IMR-90 (cell line): Measurements from ENCODE around the gene VEPH1. TPM values are rescaled to one million over a fixed set of nuclear protein-coding genes. Genes with fewer than 3 reads are reported as not detected.

Experiments
- ATAC-seq: fragments of 200-7000 bp; cut with Tn5 transposase; 2 replicates; pipeline ENCODE4 v1.9.1; 2020; ENCODE audit warnings: low read depth, mild to moderate bottlenecking, moderate library complexity
- BruUV-seq: library from RNA; stranded (reverse); fragments of 400-500 nt; replicated peaks from 2 replicates; lab custom pipeline; 2021; lab: Mats Ljungman, UMichigan
- CTCF ChIA-PET: fragments of 300-600 bp; formaldehyde crosslinking; extraction: SDS; loops from one replicate; lab custom pipeline; 2021; ENCODE audit warnings: antibody characterized with exemption; lab: Yijun Ruan, JAX
- POLR2A ChIA-PET: fragments of 300-600 bp; sonication (Branson Sonifier 250); formaldehyde crosslinking; loops from one replicate; lab custom pipeline; 2022; ENCODE audit warnings: antibody characterized with exemption; ENCODE audit not compliant: unreplicated experiment; lab: Charles Lee
- DNase-seq: peaks from one replicate; pipeline ENCODE4 v3.0.0; 2013
- H2AFZ ChIP-seq: replicated peaks from 2 replicates; pipeline ENCODE3; 2013; ENCODE audit warnings: low read length, mild to moderate bottlenecking; ENCODE audit not compliant: poor library complexity
- H2AK5ac ChIP-seq: 2 replicates; pipeline ENCODE4 v1.6.1; 2013; ENCODE audit warnings: low read depth, low read length, inconsistent platforms
- H2AK9ac ChIP-seq: replicated peaks from 2 replicates; pipeline ENCODE3; 2013; ENCODE audit warnings: mild to moderate bottlenecking, low read depth, low read length, moderate library complexity; ENCODE audit not compliant: poor library complexity
- H2BK120ac ChIP-seq: 2 replicates; pipeline ENCODE4 v1.6.1; 2013; ENCODE audit warnings: low read depth, low read length, inconsistent platforms
- H2BK15ac ChIP-seq: 3 replicates; pipeline ENCODE4 v1.6.1; 2013; ENCODE audit warnings: low read depth, low read length, inconsistent platforms
- H2BK20ac ChIP-seq: 2 replicates; pipeline ENCODE4 v1.6.1; 2013; ENCODE audit warnings: low read depth, mild to moderate bottlenecking, inconsistent platforms, low read length, moderate library complexity
- H2BK5ac ChIP-seq: 2 replicates; pipeline ENCODE4 v1.6.1; 2013; ENCODE audit warnings: mild to moderate bottlenecking, low read depth, low read length, inconsistent platforms; ENCODE audit not compliant: poor library complexity, severe bottlenecking
- H3K14ac ChIP-seq: replicated peaks from 2 replicates; pipeline ENCODE4 v1.6.1; 2013; ENCODE audit warnings: low read depth, low read length, inconsistent platforms
- H3K18ac ChIP-seq: 2 replicates; pipeline ENCODE4 v1.6.1; 2013; ENCODE audit warnings: low read depth, low read length, control low read depth
- H3K23ac ChIP-seq: 2 replicates; pipeline ENCODE4 v1.6.1; 2013; ENCODE audit warnings: low read depth, low read length, inconsistent platforms
- H3K27ac ChIP-seq: 2 replicates; pipeline ENCODE4 v1.5.1; 2013; ENCODE audit warnings: mild to moderate bottlenecking, control low read depth, low read length; ENCODE audit not compliant: insufficient read depth
- H3K27me3 ChIP-seq: 2 replicates; pipeline ENCODE4 v1.6.1; 2013; ENCODE audit warnings: low read length; ENCODE audit not compliant: control insufficient read depth, insufficient read depth
- H3K36me3 ChIP-seq: 2 replicates; pipeline ENCODE4 v1.6.1; 2013; ENCODE audit warnings: low read length, mixed read lengths; ENCODE audit not compliant: control insufficient read depth, insufficient read depth
- H3K4ac ChIP-seq: 2 replicates; pipeline ENCODE4 v1.6.1; 2013; ENCODE audit warnings: low read depth, low read length, inconsistent platforms
- H3K4me1 ChIP-seq: 2 replicates; pipeline ENCODE4 v1.6.1; 2013; ENCODE audit warnings: low read length, mixed read lengths; ENCODE audit not compliant: control insufficient read depth, insufficient read depth
- H3K4me2 ChIP-seq: 2 replicates; pipeline ENCODE4 v1.6.1; 2013; ENCODE audit warnings: low read depth, mild to moderate bottlenecking, control low read depth, low read length, moderate library complexity
- H3K4me3 ChIP-seq: 2 replicates; pipeline ENCODE4 v1.5.1; 2013; ENCODE audit warnings: low read depth, mild to moderate bottlenecking, control low read depth, low read length, moderate library complexity; ENCODE audit not compliant: insufficient read depth
- H3K56ac ChIP-seq: 2 replicates; pipeline ENCODE4 v1.6.1; 2013; ENCODE audit warnings: low read length, inconsistent platforms; ENCODE audit not compliant: insufficient read depth; ENCODE audit errors: extremely low read depth
- H3K79me1 ChIP-seq, 2 experiments: 2 replicates each; pipeline ENCODE4 v1.6.1; 2013; ENCODE audit warnings: low read length in 2 of 2, inconsistent platforms in 1 of 2, low read depth in 1 of 2
- H3K9ac ChIP-seq: 2 replicates; pipeline ENCODE4 v1.6.1; 2013; ENCODE audit warnings: low read depth, low read length, control low read depth
- H3K9me1 ChIP-seq: 2 replicates; pipeline ENCODE4 v1.6.1; 2013; ENCODE audit warnings: low read length, inconsistent platforms; ENCODE audit not compliant: insufficient read depth
- H3K9me3 ChIP-seq: 2 replicates; pipeline ENCODE4 v1.6.1; 2013; ENCODE audit warnings: low read length; ENCODE audit not compliant: control insufficient read depth, insufficient read depth
- H4K20me1 ChIP-seq: 2 replicates; pipeline ENCODE4 v1.6.1; 2013; ENCODE audit warnings: low read length, inconsistent platforms; ENCODE audit not compliant: insufficient read depth
- H4K5ac ChIP-seq: 2 replicates; pipeline ENCODE4 v1.6.1; 2013; ENCODE audit warnings: mild to moderate bottlenecking, low read depth, low read length, control low read depth
- H4K8ac ChIP-seq, 2 experiments: 2 replicates each; pipeline ENCODE4 v1.6.1; 2013; ENCODE audit warnings: low read depth in 2 of 2, low read length in 2 of 2, control low read depth in 1 of 2, inconsistent platforms in 1 of 2
- H4K91ac ChIP-seq: 2 replicates; pipeline ENCODE4 v1.6.1; 2013; ENCODE audit warnings: low read depth, low read length, inconsistent platforms; ENCODE audit not compliant: insufficient read depth
- BHLHE40 ChIP-seq: fragments of 150-350 bp; IDR thresholded peaks from 2 replicates; pipeline ENCODE4 v1.6.1; 2016; ENCODE audit warnings: mild to moderate bottlenecking, low read depth, low read length
- CHD1 ChIP-seq: IDR thresholded peaks from 2 replicates; pipeline ENCODE4 v1.6.1; 2012; ENCODE audit warnings: low read depth, low read length, improper control_type of control experiment
- MXI1 ChIP-seq: IDR thresholded peaks from 2 replicates; pipeline ENCODE4 v1.6.1; 2012; ENCODE audit warnings: low read depth, mild to moderate bottlenecking, low read length, moderate library complexity, borderline replicate concordance
- RCOR1 ChIP-seq: IDR thresholded peaks from 2 replicates; pipeline ENCODE4 v1.6.1; 2012; ENCODE audit warnings: mild to moderate bottlenecking, low read length, improper control_type of control experiment; ENCODE audit not compliant: insufficient replicate concordance
- SMC3 ChIP-seq: fragments of 150-350 bp; IDR thresholded peaks from 2 replicates; pipeline ENCODE4 v1.6.1; 2016; ENCODE audit warnings: low read depth, mild to moderate bottlenecking, antibody characterized with exemption, low read length, moderate library complexity
- WGBS, 2 experiments: methylation state at CpG; one replicate each; pipeline versions ENCODE4 v1.1.5 to v1.1.7; 2013; ENCODE audit warnings: missing lambda C conversion rate in 2 of 2; ENCODE audit not compliant: insufficient read length in 1 of 2; ENCODE audit errors: extremely low coverage in 2 of 2; 5-methylcytosine and 5-hydroxymethylcytosine counted together
- dilution Hi-C: fragments of 300-500 bp; cut with HindIII; formaldehyde crosslinking; loops from one replicate; pipeline ENCODE4 v1.14.3; 2018; ENCODE audit warnings: low sequenced_read_pairs; ENCODE audit not compliant: unreplicated experiment
- in situ Hi-C: fragments of 300-500 bp; cut with MboI; formaldehyde crosslinking; loops from 3 replicates; pipeline ENCODE4 v1.14.3; 2019; ENCODE audit warnings: low sequenced_read_pairs, inconsistent platforms, mixed read lengths
- intact Hi-C: fragments of 100-400 bp; cut with micrococcal nuclease; formaldehyde crosslinking; loops from 2 replicates; pipeline ENCODE4 v1.10.0; 2022
- polyA plus RNA-seq, 3 experiments: library from polyadenylated mRNA; depleted of rRNA; stranded (reverse); fragments of >200 nt; gene quantifications; 2 replicates each; pipeline ENCODE4 v1.2.3, GENCODE V29; 2012; ENCODE audit warnings: low replicate concordance in 1 of 3
- total RNA-seq: library from RNA; depleted of rRNA; stranded (reverse); fragments of >200 nt; gene quantifications from 2 replicates; pipeline ENCODE4 v1.2.3, GENCODE V29; 2012

The VEPH1 gene
- total and polyA plus RNA-seq, 2 of the 4 experiments (the other 2 are of a cell fraction), result 30.5 to 130 TPM

- no peak for ATAC-seq
These were observed 271.1 kb downstream of the VEPH1 start for GRCh38 chr3:157232141-157232540.

More at GRCh38 chr3:157232141-157232540, 271.1 kb downstream of the VEPH1 start:
- ChIA-PET CTCF (no interaction called here), POLR2A (no interaction called here)
- no peak overlapping the region for H3K23ac ChIP-seq
- H2BK5ac ChIP-seq, result no peak overlapping the region
- H2BK15ac ChIP-seq, result no peak overlapping the region
- H2AFZ ChIP-seq, result no peak overlapping the region
- no peak overlapping the region for H3K4me3 ChIP-seq
- no TSS peak for BruUV-seq
- H3K9ac ChIP-seq, result no peak overlapping the region
- H3K4me1 ChIP-seq, result no peaks in the 10 kb centered on the region; the same call in 1 of the 2 replicates
- H3K79me1 ChIP-seq, result no peaks in the 10 kb centered on the region
- H3K27me3 ChIP-seq, result no peaks in the 10 kb centered on the region
- H3K18ac ChIP-seq, result no peak overlapping the region
- TF ChIP-seq CHD1 (no peak), MXI1 (no peak), RCOR1 (no peak), SMC3 (no peak), BHLHE40 (no peak)
- H2BK120ac ChIP-seq, result no peak overlapping the region
- H4K5ac ChIP-seq, result no peak overlapping the region
- no peaks in the 10 kb centered on the region for H3K9me1 ChIP-seq
- 86 to 100% methylated on average over 2 of the region's 3 CpGs for WGBS, 2 experiments
- no peaks in the 10 kb centered on the region for H4K20me1 ChIP-seq
- H4K91ac ChIP-seq, result no peak overlapping the region
- intact Hi-C loops (no loop called here), dilution Hi-C loops (no loop called here), in situ Hi-C loops (no loop called here)
- H3K14ac ChIP-seq, result no peak overlapping the region
- no peak overlapping the region for H3K4ac ChIP-seq
- no peak overlapping the region for H3K56ac ChIP-seq
- H3K4me2 ChIP-seq, result no peak overlapping the region
- DNase-seq, result no peak
- no peak overlapping the region for H2AK5ac ChIP-seq
- no peak overlapping the region for H3K27ac ChIP-seq
- H3K9me3 ChIP-seq, result no peaks in the 10 kb centered on the region
- H2BK20ac ChIP-seq, result no peak overlapping the region
- H4K8ac ChIP-seq, result no peak overlapping the region
- H2AK9ac ChIP-seq, result no peak overlapping the region
- no peaks in the 10 kb centered on the region for H3K36me3 ChIP-seq
